PC-3 (cell line): ENCODE data around the gene RAB6D. TPM values are rescaled to one million over a fixed set of nuclear protein-coding genes. Genes with fewer than 3 reads are reported as not detected.
"Not testable (repeated sequence)": the region's sequence is repeated elsewhere in the genome, so short reads cannot be mapped to it uniquely, and the experiment has no call there.

Experiments
- ATAC-seq: fragments of 200-7000 bp; cut with Tn5 transposase; 2 replicates; pipeline ENCODE4 v1.9.1; 2020; ENCODE audit warnings: mild to moderate bottlenecking, moderate library complexity
- BruUV-seq: library from RNA; stranded (reverse); fragments of 400-500 nt; replicated peaks from 2 replicates; lab custom pipeline; 2021; lab: Mats Ljungman, UMichigan
- CTCF ChIA-PET: fragments of 300-600 bp; sonication (Branson Sonifier 250); formaldehyde crosslinking; loops from one replicate; lab custom pipeline; 2022; ENCODE audit warnings: antibody characterized with exemption; lab: Charles Lee
- POLR2A ChIA-PET: fragments of 300-600 bp; sonication (Branson Sonifier 250); formaldehyde crosslinking; loops from one replicate; lab custom pipeline; 2022; ENCODE audit warnings: antibody characterized with exemption; ENCODE audit not compliant: unreplicated experiment; lab: Charles Lee
- DNase-seq: peaks from one replicate; pipeline ENCODE4 v3.0.0-alpha.2; 2015
- H2AFZ ChIP-seq: fragments of 300-600 bp; sonication (generic); 2 replicates; pipeline ENCODE4 v1.6.0; 2016; ENCODE audit warnings: antibody characterized with exemption, low read length
- H3F3A ChIP-seq: fragments of 300-600 bp; sonication (generic); one replicate; pipeline ENCODE4 v1.6.0; 2017; ENCODE audit warnings: antibody characterized with exemption, low read length, control low read depth, mild to moderate bottlenecking; ENCODE audit not compliant: unreplicated experiment
- H3K27ac ChIP-seq: fragments of 300-600 bp; sonication (generic); 2 replicates; pipeline ENCODE4 v1.5.1; 2016; ENCODE audit warnings: mild to moderate bottlenecking, low read length
- H3K27me3 ChIP-seq: fragments of 300-600 bp; sonication (generic); 2 replicates; pipeline ENCODE4 v1.6.1; 2016; ENCODE audit warnings: low read length, mixed read lengths
- H3K36me3 ChIP-seq: fragments of 300-600 bp; sonication (generic); 2 replicates; pipeline ENCODE4 v1.6.1; 2016; ENCODE audit warnings: low read depth, mixed run types, low read length, mixed read lengths
- H3K4me1 ChIP-seq: fragments of 300-600 bp; sonication (generic); 2 replicates; pipeline ENCODE4 v1.5.1; 2016; ENCODE audit warnings: low read length; ENCODE audit not compliant: insufficient read depth
- H3K4me2 ChIP-seq: fragments of 300-600 bp; sonication (generic); 2 replicates; pipeline ENCODE4 v1.6.0; 2016; ENCODE audit warnings: low read length
- H3K4me3 ChIP-seq: fragments of 300-600 bp; sonication (generic); 2 replicates; pipeline ENCODE4 v1.5.1; 2016; ENCODE audit warnings: mild to moderate bottlenecking, low read length, mixed read lengths
- H3K79me2 ChIP-seq: fragments of 300-600 bp; sonication (generic); 2 replicates; pipeline ENCODE4 v1.6.1; 2017; ENCODE audit warnings: low read length, mixed read lengths
- H3K9ac ChIP-seq: fragments of 300-600 bp; sonication (generic); 2 replicates; pipeline ENCODE4 v1.6.0; 2016; ENCODE audit warnings: mild to moderate bottlenecking, low read length
- H3K9me2 ChIP-seq: fragments of 300-600 bp; sonication (generic); replicated peaks from 2 replicates; pipeline ENCODE4 v1.6.1; 2016; ENCODE audit warnings: mixed run types, low read length, mixed read lengths
- H3K9me3 ChIP-seq: fragments of 300-600 bp; sonication (generic); 2 replicates; pipeline ENCODE4 v1.6.1; 2016; ENCODE audit warnings: low read length, mixed read lengths
- H4K20me1 ChIP-seq: fragments of 300-600 bp; sonication (generic); 2 replicates; pipeline ENCODE4 v1.6.1; 2016; ENCODE audit warnings: low read length, mixed read lengths
- CTCF ChIP-seq: fragments of 300-600 bp; sonication (generic); conservative IDR thresholded peaks from 2 replicates; pipeline ENCODE4 v1.5.1; 2017; ENCODE audit warnings: antibody characterized with exemption, low read depth, mild to moderate bottlenecking, low read length
- EZH2 ChIP-seq: fragments of 300-600 bp; sonication (generic); IDR thresholded peaks from one replicate; pipeline ENCODE4 v1.6.1; 2017; ENCODE audit warnings: antibody characterized with exemption, mild to moderate bottlenecking, low read length; ENCODE audit not compliant: unreplicated experiment
- EZH2phosphoT487 ChIP-seq: fragments of 300-600 bp; sonication (generic); IDR thresholded peaks from 2 replicates; pipeline ENCODE4 v1.6.1; 2018; ENCODE audit warnings: mild to moderate bottlenecking, antibody characterized with exemption, low read length, borderline replicate concordance
- intact Hi-C: fragments of 100-400 bp; cut with micrococcal nuclease; formaldehyde crosslinking; loops from 2 replicates; pipeline ENCODE4 v1.9.0; 2023
- total RNA-seq: library from RNA; depleted of rRNA; stranded (reverse); fragments of >200 nt; gene quantifications from 2 replicates; pipeline ENCODE4 v1.2.3, GENCODE V29; 2014

The RAB6D gene
- total RNA-seq, 1 experiment from 2014 or later, result not detected

- Histone ChIP-seq H3K36me3 (no peaks in the 10 kb centered on the region), H3K9ac (no peak overlapping the region), H3K4me3 (no peak overlapping the region), H3K9me2 (no peaks in the 10 kb centered on the region), H4K20me1 (no peaks in the 10 kb centered on the region), H2AFZ (no peak overlapping the region), H3K27me3 (peaks cover 66% of the 10 kb centered on the region), H3K4me1 (no peaks in the 10 kb centered on the region), H3F3A (no peaks in the 10 kb centered on the region), H3K27ac (no peak overlapping the region), H3K79me2 (no peaks in the 10 kb centered on the region), H3K4me2 (no peak overlapping the region), H3K9me3 (no peaks in the 10 kb centered on the region)
- CTCF ChIA-PET, result no interaction called here
- intact Hi-C loops, result no loop called here
- POLR2A ChIA-PET, result no interaction called here
- TF ChIP-seq EZH2phosphoT487, result no peak
- no peak for TF ChIP-seq EZH2
- no peak for TF ChIP-seq CTCF
- DNase-seq (no peak), ATAC-seq (no peak)
- BruUV-seq, result no TSS peak
Observed at GRCh38 chr2:131402320-131403039, 38.5 kb upstream of the RAB6D start.

- Histone ChIP-seq H3K27ac (no peak overlapping the region), H3K27me3 (peaks cover 51% of the 10 kb centered on the region), H3K4me1 (no peaks in the 10 kb centered on the region), H3K4me2 (no peak overlapping the region), H3K36me3 (no peaks in the 10 kb centered on the region), H3K79me2 (no peaks in the 10 kb centered on the region), H3K4me3 (no peak overlapping the region), H3K9me3 (no peaks in the 10 kb centered on the region), H4K20me1 (no peaks in the 10 kb centered on the region), H2AFZ (no peak overlapping the region), H3K9ac (no peak overlapping the region), H3F3A (no peaks in the 10 kb centered on the region), H3K9me2 (no peaks in the 10 kb centered on the region)
- TF ChIP-seq EZH2 (no peak), EZH2phosphoT487 (no peak), CTCF (no peak)
- BruUV-seq, result no TSS peak
- intact Hi-C loops, result no loop called here
- ATAC-seq (no peak), DNase-seq (no peak)
- ChIA-PET CTCF (no interaction called here), POLR2A (no interaction called here)
Observed at GRCh38 chr2:131400849-131401248, 36.9 kb upstream of the RAB6D start.

DNA sequence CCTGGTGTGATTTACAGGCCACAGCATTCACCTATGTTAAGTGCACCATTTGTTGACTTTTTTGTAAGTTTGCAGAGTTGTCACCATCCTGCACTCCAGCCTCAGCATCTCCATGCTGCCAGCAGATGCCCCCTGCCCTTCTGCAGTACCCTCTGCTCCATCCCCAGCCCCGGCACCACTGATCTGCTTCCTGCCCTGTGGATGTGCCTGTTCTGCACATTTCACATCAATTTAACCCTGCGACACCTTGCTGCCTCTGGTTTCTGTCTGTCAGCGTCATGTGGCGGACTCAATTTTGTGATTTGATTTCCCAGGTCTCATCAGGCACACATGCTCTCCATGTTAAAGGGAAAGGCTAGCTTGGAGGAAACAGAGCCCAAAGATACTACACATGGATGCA, 36.5 kb upstream of the RAB6D start:
- H3K27me3 ChIP-seq, result peaks cover 47% of the 10 kb centered on the region
- BruUV-seq, H3K27ac ChIP-seq, ATAC-seq, H3K4me3 ChIP-seq, intact Hi-C loops, H3K9me3 ChIP-seq, POLR2A ChIA-PET, H3K4me2 ChIP-seq, CTCF ChIA-PET, H2AFZ ChIP-seq, H3K9me2 ChIP-seq, DNase-seq, H3K79me2 ChIP-seq, H3F3A ChIP-seq, H4K20me1 ChIP-seq, H3K9ac ChIP-seq, H3K4me1 ChIP-seq, H3K36me3 ChIP-seq: not testable (repeated sequence)

GRCh38 chr2:131396209-131396608, 32.2 kb upstream of the RAB6D start:
- H3K36me3 ChIP-seq, H2AFZ ChIP-seq, H3K79me2 ChIP-seq, ATAC-seq, POLR2A ChIA-PET, H3K4me2 ChIP-seq, H3K9me2 ChIP-seq, DNase-seq, H3K9ac ChIP-seq, H3K4me1 ChIP-seq, H4K20me1 ChIP-seq, H3K9me3 ChIP-seq, CTCF ChIA-PET, intact Hi-C loops, H3K4me3 ChIP-seq, BruUV-seq, H3K27ac ChIP-seq, H3F3A ChIP-seq: not testable (repeated sequence)
- peaks cover 15% of the 10 kb centered on the region for H3K27me3 ChIP-seq

DNA sequence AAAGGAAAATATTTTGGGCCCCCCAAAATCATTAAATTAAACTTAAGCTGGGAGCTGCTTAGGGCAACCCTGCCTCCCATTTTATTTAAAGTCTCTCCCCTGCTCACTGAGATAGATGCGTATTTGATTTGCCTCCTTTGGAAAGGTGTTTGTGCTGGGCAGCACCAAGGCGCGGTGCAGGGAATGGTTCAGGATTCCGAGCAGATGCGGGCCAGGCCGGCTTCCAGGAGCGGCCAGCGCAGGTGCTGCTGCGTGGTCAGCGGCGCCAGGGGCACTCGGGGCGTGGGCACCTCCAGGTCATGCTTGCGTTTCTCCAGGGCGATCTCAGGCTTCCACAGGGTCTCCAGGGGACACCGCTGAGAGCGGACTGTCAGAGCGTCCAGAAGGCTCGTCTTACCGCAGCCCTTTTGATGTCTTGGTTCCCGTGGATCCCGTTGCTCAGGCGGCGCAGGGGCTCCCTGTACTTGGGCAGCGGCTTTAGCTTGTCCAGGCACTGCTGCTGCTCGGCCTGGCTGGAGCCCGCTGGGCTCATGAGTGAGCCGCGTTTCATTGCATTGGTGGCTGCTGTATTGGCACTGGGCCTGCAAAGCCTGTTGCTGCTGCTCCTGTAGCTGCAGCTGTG, 31.2 kb upstream of the RAB6D start:
- POLR2A ChIA-PET, H3K4me1 ChIP-seq, H3K36me3 ChIP-seq, ATAC-seq, H2AFZ ChIP-seq, H3K9me3 ChIP-seq, H4K20me1 ChIP-seq, H3K4me3 ChIP-seq, H3K27ac ChIP-seq, H3F3A ChIP-seq, H3K9me2 ChIP-seq, CTCF ChIA-PET, intact Hi-C loops, H3K27me3 ChIP-seq, DNase-seq, H3K4me2 ChIP-seq, H3K9ac ChIP-seq, BruUV-seq, H3K79me2 ChIP-seq: not testable (repeated sequence)
